IMR-90 (cell line): ENCODE measurements around the gene RBPJ. TPM values are rescaled to one million over a fixed set of nuclear protein-coding genes. Genes with fewer than 3 reads are reported as not detected.
"Not testable (repeated sequence)": the region's sequence is repeated elsewhere in the genome, so short reads cannot be mapped to it uniquely, and the experiment has no call there.

ENCODE experiments used
- ATAC-seq: fragments of 200-7000 bp; cut with Tn5 transposase; 2 replicates; pipeline ENCODE4 v1.9.1; 2020; ENCODE audit warnings: low read depth, mild to moderate bottlenecking, moderate library complexity
- BruUV-seq: library from RNA; stranded (reverse); fragments of 400-500 nt; replicated peaks from 2 replicates; lab custom pipeline; 2021; lab: Mats Ljungman, UMichigan
- CTCF ChIA-PET: fragments of 300-600 bp; formaldehyde crosslinking; extraction: SDS; loops from one replicate; lab custom pipeline; 2021; ENCODE audit warnings: antibody characterized with exemption; lab: Yijun Ruan, JAX
- POLR2A ChIA-PET: fragments of 300-600 bp; sonication (Branson Sonifier 250); formaldehyde crosslinking; loops from one replicate; lab custom pipeline; 2022; ENCODE audit warnings: antibody characterized with exemption; ENCODE audit not compliant: unreplicated experiment; lab: Charles Lee
- DNase-seq: peaks from one replicate; pipeline ENCODE4 v3.0.0; 2013
- H2AFZ ChIP-seq: replicated peaks from 2 replicates; pipeline ENCODE3; 2013; ENCODE audit warnings: low read length, mild to moderate bottlenecking; ENCODE audit not compliant: poor library complexity
- H2AK5ac ChIP-seq: 2 replicates; pipeline ENCODE4 v1.6.1; 2013; ENCODE audit warnings: low read depth, low read length, inconsistent platforms
- H2AK9ac ChIP-seq: replicated peaks from 2 replicates; pipeline ENCODE3; 2013; ENCODE audit warnings: mild to moderate bottlenecking, low read depth, low read length, moderate library complexity; ENCODE audit not compliant: poor library complexity
- H2BK120ac ChIP-seq: 2 replicates; pipeline ENCODE4 v1.6.1; 2013; ENCODE audit warnings: low read depth, low read length, inconsistent platforms
- H2BK15ac ChIP-seq: 3 replicates; pipeline ENCODE4 v1.6.1; 2013; ENCODE audit warnings: low read depth, low read length, inconsistent platforms
- H2BK20ac ChIP-seq: 2 replicates; pipeline ENCODE4 v1.6.1; 2013; ENCODE audit warnings: low read depth, mild to moderate bottlenecking, inconsistent platforms, low read length, moderate library complexity
- H2BK5ac ChIP-seq: 2 replicates; pipeline ENCODE4 v1.6.1; 2013; ENCODE audit warnings: mild to moderate bottlenecking, low read depth, low read length, inconsistent platforms; ENCODE audit not compliant: poor library complexity, severe bottlenecking
- H3K14ac ChIP-seq: replicated peaks from 2 replicates; pipeline ENCODE4 v1.6.1; 2013; ENCODE audit warnings: low read depth, low read length, inconsistent platforms
- H3K18ac ChIP-seq: 2 replicates; pipeline ENCODE4 v1.6.1; 2013; ENCODE audit warnings: low read depth, low read length, control low read depth
- H3K23ac ChIP-seq: 2 replicates; pipeline ENCODE4 v1.6.1; 2013; ENCODE audit warnings: low read depth, low read length, inconsistent platforms
- H3K27ac ChIP-seq: 2 replicates; pipeline ENCODE4 v1.5.1; 2013; ENCODE audit warnings: mild to moderate bottlenecking, control low read depth, low read length; ENCODE audit not compliant: insufficient read depth
- H3K27me3 ChIP-seq: 2 replicates; pipeline ENCODE4 v1.6.1; 2013; ENCODE audit warnings: low read length; ENCODE audit not compliant: control insufficient read depth, insufficient read depth
- H3K36me3 ChIP-seq: 2 replicates; pipeline ENCODE4 v1.6.1; 2013; ENCODE audit warnings: low read length, mixed read lengths; ENCODE audit not compliant: control insufficient read depth, insufficient read depth
- H3K4ac ChIP-seq: 2 replicates; pipeline ENCODE4 v1.6.1; 2013; ENCODE audit warnings: low read depth, low read length, inconsistent platforms
- H3K4me1 ChIP-seq: 2 replicates; pipeline ENCODE4 v1.6.1; 2013; ENCODE audit warnings: low read length, mixed read lengths; ENCODE audit not compliant: control insufficient read depth, insufficient read depth
- H3K4me2 ChIP-seq: 2 replicates; pipeline ENCODE4 v1.6.1; 2013; ENCODE audit warnings: low read depth, mild to moderate bottlenecking, control low read depth, low read length, moderate library complexity
- H3K4me3 ChIP-seq: 2 replicates; pipeline ENCODE4 v1.5.1; 2013; ENCODE audit warnings: low read depth, mild to moderate bottlenecking, control low read depth, low read length, moderate library complexity; ENCODE audit not compliant: insufficient read depth
- H3K56ac ChIP-seq: 2 replicates; pipeline ENCODE4 v1.6.1; 2013; ENCODE audit warnings: low read length, inconsistent platforms; ENCODE audit not compliant: insufficient read depth; ENCODE audit errors: extremely low read depth
- H3K79me1 ChIP-seq, 2 experiments: 2 replicates each; pipeline ENCODE4 v1.6.1; 2013; ENCODE audit warnings: low read length in 2 of 2, inconsistent platforms in 1 of 2, low read depth in 1 of 2
- H3K9ac ChIP-seq: 2 replicates; pipeline ENCODE4 v1.6.1; 2013; ENCODE audit warnings: low read depth, low read length, control low read depth
- H3K9me1 ChIP-seq: 2 replicates; pipeline ENCODE4 v1.6.1; 2013; ENCODE audit warnings: low read length, inconsistent platforms; ENCODE audit not compliant: insufficient read depth
- H3K9me3 ChIP-seq: 2 replicates; pipeline ENCODE4 v1.6.1; 2013; ENCODE audit warnings: low read length; ENCODE audit not compliant: control insufficient read depth, insufficient read depth
- H4K20me1 ChIP-seq: 2 replicates; pipeline ENCODE4 v1.6.1; 2013; ENCODE audit warnings: low read length, inconsistent platforms; ENCODE audit not compliant: insufficient read depth
- H4K5ac ChIP-seq: 2 replicates; pipeline ENCODE4 v1.6.1; 2013; ENCODE audit warnings: mild to moderate bottlenecking, low read depth, low read length, control low read depth
- H4K8ac ChIP-seq, 2 experiments: 2 replicates each; pipeline ENCODE4 v1.6.1; 2013; ENCODE audit warnings: low read depth in 2 of 2, low read length in 2 of 2, control low read depth in 1 of 2, inconsistent platforms in 1 of 2
- H4K91ac ChIP-seq: 2 replicates; pipeline ENCODE4 v1.6.1; 2013; ENCODE audit warnings: low read depth, low read length, inconsistent platforms; ENCODE audit not compliant: insufficient read depth
- CEBPB ChIP-seq: IDR thresholded peaks from 2 replicates; pipeline ENCODE4 v1.6.1; 2012; ENCODE audit warnings: low read depth, low read length, improper control_type of control experiment
- RAD21 ChIP-seq: IDR thresholded peaks from 2 replicates; pipeline ENCODE4 v1.6.1; 2012; ENCODE audit warnings: low read length, improper control_type of control experiment
- WGBS, 2 experiments: methylation state at CpG; one replicate each; pipeline versions ENCODE4 v1.1.5 to v1.1.7; 2013; ENCODE audit warnings: missing lambda C conversion rate in 2 of 2; ENCODE audit not compliant: insufficient read length in 1 of 2; ENCODE audit errors: extremely low coverage in 2 of 2; 5-methylcytosine and 5-hydroxymethylcytosine counted together
- dilution Hi-C: fragments of 300-500 bp; cut with HindIII; formaldehyde crosslinking; loops from one replicate; pipeline ENCODE4 v1.14.3; 2018; ENCODE audit warnings: low sequenced_read_pairs; ENCODE audit not compliant: unreplicated experiment
- in situ Hi-C: fragments of 300-500 bp; cut with MboI; formaldehyde crosslinking; loops from 3 replicates; pipeline ENCODE4 v1.14.3; 2019; ENCODE audit warnings: low sequenced_read_pairs, inconsistent platforms, mixed read lengths
- intact Hi-C: fragments of 100-400 bp; cut with micrococcal nuclease; formaldehyde crosslinking; loops from 2 replicates; pipeline ENCODE4 v1.10.0; 2022
- polyA plus RNA-seq, 3 experiments: library from polyadenylated mRNA; depleted of rRNA; stranded (reverse); fragments of >200 nt; gene quantifications; 2 replicates each; pipeline ENCODE4 v1.2.3, GENCODE V29; 2012; ENCODE audit warnings: low replicate concordance in 1 of 3
- total RNA-seq: library from RNA; depleted of rRNA; stranded (reverse); fragments of >200 nt; gene quantifications from 2 replicates; pipeline ENCODE4 v1.2.3, GENCODE V29; 2012

RBPJ gene
- total and polyA plus RNA-seq, 2 of the 4 experiments (the other 2 are of a cell fraction), result 50.3 to 148 TPM

DNA sequence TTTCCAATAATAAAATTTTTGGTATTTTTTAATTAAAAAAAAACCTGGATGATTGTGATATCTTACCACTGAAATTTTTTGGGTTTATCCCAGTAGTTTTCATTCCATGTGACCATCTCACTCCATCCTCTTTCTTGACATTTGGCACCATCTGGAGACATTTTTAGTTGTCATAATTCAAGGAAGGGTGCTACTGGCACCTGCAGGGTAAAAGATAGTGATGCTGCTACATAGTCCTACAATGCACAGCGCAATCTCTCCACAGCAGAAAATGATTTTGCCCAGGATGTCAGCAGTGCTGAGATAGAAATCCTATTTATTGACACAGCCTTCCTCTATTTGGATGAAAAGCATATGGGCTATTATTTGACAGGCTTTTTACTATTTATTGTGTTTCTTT lies 79.3 kb downstream of the RBPJ start:
- H2BK5ac ChIP-seq, result no peak overlapping the region
- H2AK5ac ChIP-seq, result no peak overlapping the region
- POLR2A ChIA-PET, result no interaction called here
- no peak overlapping the region for H3K56ac ChIP-seq
- no peak overlapping the region for H2BK20ac ChIP-seq
- no peak for DNase-seq
- H4K5ac ChIP-seq, result no peak overlapping the region
- WGBS, 2 experiments, result no CpG with 5 or more reads among the region's 1 CpG
- dilution Hi-C loops (no loop called here), in situ Hi-C loops (loop anchor here (10.0 kb wide), 1 partner anchor 375 kb away; no protein-coding TSS in a partner anchor), intact Hi-C loops (no loop called here)
- TF ChIP-seq CEBPB, result no peak
- peak; percentile 8; the same call in 1 of the 2 replicates for TF ChIP-seq RAD21
- no TSS peak for BruUV-seq
- H3K4ac ChIP-seq, result no peak overlapping the region
- H4K91ac ChIP-seq, result no peak overlapping the region
- no peak overlapping the region for H2BK15ac ChIP-seq
- H3K27me3 ChIP-seq, result no peaks in the 10 kb centered on the region
- H3K9me3 ChIP-seq, result peaks cover 2% of the 10 kb centered on the region; the same call in 1 of the 2 replicates
- no peak overlapping the region for H2BK120ac ChIP-seq
- H4K20me1 ChIP-seq, result no peaks in the 10 kb centered on the region; the same call in 1 of the 2 replicates
- no peak overlapping the region for H4K8ac ChIP-seq
- no peak overlapping the region for H2AFZ ChIP-seq
- peaks cover 13% of the 10 kb centered on the region for H3K36me3 ChIP-seq
- no peak overlapping the region for H3K27ac ChIP-seq
- no peak overlapping the region for H3K18ac ChIP-seq
- no peak overlapping the region for H3K14ac ChIP-seq
- H2AK9ac ChIP-seq, result no peak overlapping the region
- no peaks in the 10 kb centered on the region for H3K4me1 ChIP-seq
- peaks cover 46 to 70% of the 10 kb centered on the region in 2 experiments for H3K79me1 ChIP-seq
- no peak overlapping the region for H3K4me2 ChIP-seq
- CTCF ChIA-PET, result interaction anchor here (1.0 kb wide), 1 partner anchor 542 kb away, joined by 3 read pairs; no protein-coding TSS in a partner anchor
- no peak for ATAC-seq
- 0 out of 2 replicates have a peak, but pooled peaks cover 6% of the 10 kb centered on the region for H3K9me1 ChIP-seq
- H3K9ac ChIP-seq, result no peak overlapping the region
- no peak overlapping the region for H3K4me3 ChIP-seq
- H3K23ac ChIP-seq, result no peak overlapping the region

- BruUV-seq, H2BK15ac ChIP-seq, H2AFZ ChIP-seq, H4K5ac ChIP-seq, H4K8ac ChIP-seq, H2BK5ac ChIP-seq, H3K4me2 ChIP-seq, POLR2A ChIA-PET, H3K9me1 ChIP-seq, H3K9me3 ChIP-seq, H3K56ac ChIP-seq, H3K4ac ChIP-seq, H3K4me1 ChIP-seq, intact Hi-C loops, H3K23ac ChIP-seq, H2BK20ac ChIP-seq, H4K91ac ChIP-seq, H2BK120ac ChIP-seq, H2AK9ac ChIP-seq, H4K20me1 ChIP-seq, H2AK5ac ChIP-seq, CTCF ChIA-PET, H3K4me3 ChIP-seq, ATAC-seq, H3K18ac ChIP-seq, dilution Hi-C loops, H3K27me3 ChIP-seq, H3K27ac ChIP-seq, H3K14ac ChIP-seq, DNase-seq, H3K9ac ChIP-seq: not testable (repeated sequence)
- WGBS, 2 experiments, result 100% methylated on average over 2 of the region's 3 CpGs; no CpG with 5 or more reads in 1 of the 2 experiments
- peaks cover 36 to 63% of the 10 kb centered on the region in 2 experiments for H3K79me1 ChIP-seq
- peaks cover 20% of the 10 kb centered on the region for H3K36me3 ChIP-seq
- in situ Hi-C loops, result loop anchor here (10.0 kb wide), 1 partner anchor 377 kb away; no protein-coding TSS in a partner anchor
Measured at GRCh38 chr4:26402017-26402416, 81.2 kb downstream of the RBPJ start.
